Measurements from ENCODE around the gene ZMAT2.
"Not testable (repeated sequence)": the region's sequence is repeated elsewhere in the genome, so short reads cannot be mapped to it uniquely, and the experiment has no call there.

ZMAT2 gene

GRCh38 chr5:140700177-140701144 is at the start of gene ZMAT2:
Gene ZMAT2 (plus strand): TSS chr5:140700447. CDS start chr5:140700461, 14 bp downstream.
- in situ Hi-C loops (cut with HindIII; ENCODE audit: low pct_ligation_motif_present, low sequenced_read_pairs): no loop called here
- no peaks in the 10 kb centered on the region for H3K27me3 ChIP-seq (replicated peaks)
- H3K4me3 ChIP-seq (ENCODE audit: low read depth, low read length): peak within 1 kb of the TSS; percentile 93
- peak within 1 kb of the TSS; percentile 13 for H3K27ac ChIP-seq
- peaks cover 76% of the 10 kb centered on the region for H3K36me3 ChIP-seq (replicated peaks)
- DNase-seq: peak; percentile 98
- TF ChIP-seq CTCF (IDR thresholded peaks at IDR 0.05; ENCODE audit: low read depth, low read length, missing control alignments): no peak

- DNase-seq: no peak
- Histone ChIP-seq H3K36me3 (replicated peaks) (peaks cover 82% of the 10 kb centered on the region), H3K4me3 (ENCODE audit: low read depth, low read length) (no peak overlapping the region), H3K27ac (no peak overlapping the region), H3K27me3 (replicated peaks) (no peaks in the 10 kb centered on the region)
- in situ Hi-C loops (cut with HindIII; ENCODE audit: low pct_ligation_motif_present, low sequenced_read_pairs): no loop called here
- no peak for TF ChIP-seq CTCF (IDR thresholded peaks at IDR 0.05; ENCODE audit: low read depth, low read length, missing control alignments)
Measured at GRCh38 chr5:140658870-140659269, 41.4 kb upstream of the ZMAT2 start.

GRCh38 chr5:140660371-140660770 is 39.9 kb upstream of the ZMAT2 start:
- H3K27me3 ChIP-seq (replicated peaks); H3K4me3 ChIP-seq (ENCODE audit: low read depth, low read length); in situ Hi-C loops (cut with HindIII; ENCODE audit: low pct_ligation_motif_present, low sequenced_read_pairs); H3K27ac ChIP-seq; DNase-seq: not testable (repeated sequence)
- H3K36me3 ChIP-seq (replicated peaks): peaks cover 70% of the 10 kb centered on the region

- Histone ChIP-seq H3K36me3 (replicated peaks) (peaks cover 50% of the 10 kb centered on the region), H3K4me3 (ENCODE audit: low read depth, low read length) (peak overlapping the region; percentile 98), H3K27me3 (replicated peaks) (no peaks in the 10 kb centered on the region), H3K27ac (peak overlapping the region; percentile 72)
- no peak for DNase-seq
- no peak for TF ChIP-seq CTCF (IDR thresholded peaks at IDR 0.05; ENCODE audit: low read depth, low read length, missing control alignments)
- in situ Hi-C loops (cut with HindIII; ENCODE audit: low pct_ligation_motif_present, low sequenced_read_pairs): no loop called here
Measured at GRCh38 chr5:140664030-140664358, 36.3 kb upstream of the ZMAT2 start.

- H3K36me3 ChIP-seq (replicated peaks): peaks cover 51% of the 10 kb centered on the region
Measured at GRCh38 chr5:140664359-140665119, 35.7 kb upstream of the ZMAT2 start, which contains the start of gene WDR55. Gene WDR55 (plus strand): TSS chr5:140664904. CDS start chr5:140664913, 9 bp downstream.

GRCh38 chr5:140671035-140671434 is 29.2 kb upstream of the ZMAT2 start:
- DNase-seq; H3K27ac ChIP-seq; H3K4me3 ChIP-seq (ENCODE audit: low read depth, low read length); H3K27me3 ChIP-seq (replicated peaks); in situ Hi-C loops (cut with HindIII; ENCODE audit: low pct_ligation_motif_present, low sequenced_read_pairs): not testable (repeated sequence)
- peaks cover 53% of the 10 kb centered on the region for H3K36me3 ChIP-seq (replicated peaks)

More at GRCh38 chr5:140664359-140665119, 35.7 kb upstream of the ZMAT2 start, which contains the start of gene WDR55:
- Histone ChIP-seq H3K27me3 (replicated peaks) (no peaks in the 10 kb centered on the region), H3K4me3 (ENCODE audit: low read depth, low read length) (peak within 1 kb of the TSS; percentile 98), H3K27ac (peak within 1 kb of the TSS; percentile 72)
- in situ Hi-C loops (cut with HindIII; ENCODE audit: low pct_ligation_motif_present, low sequenced_read_pairs): no loop called here
- DNase-seq: peak; percentile 89
- no peak for TF ChIP-seq CTCF (IDR thresholded peaks at IDR 0.05; ENCODE audit: low read depth, low read length, missing control alignments)

Measured in brain microvascular endothelial cell (primary cell).